Uterus (tissue), 4 donors: ENCODE results near the gene SBNO1. TPM values are rescaled to one million over a fixed set of nuclear protein-coding genes. Genes with fewer than 3 reads are reported as not detected.

Experiments
- DNase-seq, 2 donors: peaks; one replicate each; pipeline ENCODE4 v3.0.0-alpha.2; 2019 to 2020
- H3K27ac ChIP-seq, 2 donors: fragments of 200-600 bp; sonication (generic); 1 replicate in 1 of 2; 2 replicates in 1 of 2; pipeline ENCODE4 v1.5.1; 2016 to 2018
- H3K27me3 ChIP-seq, 2 donors: fragments of 200-600 bp; sonication (generic); one replicate each; pipeline ENCODE4 v1.5.1; 2018 to 2019; ENCODE audit warnings: control low read depth in 1 of 2
- H3K36me3 ChIP-seq, 2 donors: fragments of 200-600 bp; sonication (generic); one replicate each; pipeline ENCODE4 v1.5.1; 2019; ENCODE audit warnings: control low read depth in 1 of 2
- H3K4me1 ChIP-seq, 2 donors: fragments of 200-600 bp; sonication (generic); one replicate each; pipeline ENCODE4 v1.5.1; 2018 to 2019; ENCODE audit warnings: control low read depth in 1 of 2
- H3K4me3 ChIP-seq, 2 donors: fragments of 200-600 bp; sonication (generic); 1 replicate in 1 of 2; 2 replicates in 1 of 2; pipeline ENCODE4 v1.5.1; 2018 to 2019; ENCODE audit warnings: mild to moderate bottlenecking in 1 of 2
- H3K9me3 ChIP-seq, 2 donors: fragments of 200-600 bp; sonication (generic); one replicate each; pipeline ENCODE4 v1.5.1; 2019; ENCODE audit warnings: control low read depth in 1 of 2
- POLR2A ChIP-seq, 2 donors: fragments of 450-650 bp; IDR thresholded peaks; one replicate each; pipeline ENCODE4 v1.6.1; 2016; ENCODE audit warnings: antibody characterized with exemption in 2 of 2, mild to moderate bottlenecking in 1 of 2, moderate library complexity in 1 of 2
- intact Hi-C: fragments of 100-400 bp; cut with DNase I; formaldehyde crosslinking; loops from one replicate; pipeline ENCODE4 v1.15.1; 2023; ENCODE audit warnings: low total_unique reads
- small RNA-seq: library from RNA; depleted of rRNA; stranded (forward); fragments of <200 nt; gene quantifications from one replicate; pipeline ENCODE3, GENCODE V24; 2016
- total RNA-seq, 4 donors: library from RNA; depleted of rRNA in 3 of 4; stranded (reverse); fragments of >200 nt in 3 of 4; gene quantifications; one replicate each; pipeline versions ENCODE4 v1.1.0 to v1.2.4, GENCODE V29; 2014 to 2023
- TF ChIP-seq, protein P1 (sequence below), 4 experiments: fragments of 200-600 bp in 2 of 4; fragments of 450-650 bp in 2 of 4; sonication (generic) in 2 of 4; IDR thresholded peaks; one replicate each; pipeline ENCODE4 v1.5.1; 2016 to 2019; ENCODE audit warnings: antibody characterized with exemption in 4 of 4, mild to moderate bottlenecking in 2 of 4, moderate library complexity in 1 of 4
- donor health status: DM: yes; HTN: yes; CAD: no.

The SBNO1 gene
- total RNA-seq, 4 donors from 2014 or later, result 16.8 to 40.5 (median 33.0) TPM

DNA sequence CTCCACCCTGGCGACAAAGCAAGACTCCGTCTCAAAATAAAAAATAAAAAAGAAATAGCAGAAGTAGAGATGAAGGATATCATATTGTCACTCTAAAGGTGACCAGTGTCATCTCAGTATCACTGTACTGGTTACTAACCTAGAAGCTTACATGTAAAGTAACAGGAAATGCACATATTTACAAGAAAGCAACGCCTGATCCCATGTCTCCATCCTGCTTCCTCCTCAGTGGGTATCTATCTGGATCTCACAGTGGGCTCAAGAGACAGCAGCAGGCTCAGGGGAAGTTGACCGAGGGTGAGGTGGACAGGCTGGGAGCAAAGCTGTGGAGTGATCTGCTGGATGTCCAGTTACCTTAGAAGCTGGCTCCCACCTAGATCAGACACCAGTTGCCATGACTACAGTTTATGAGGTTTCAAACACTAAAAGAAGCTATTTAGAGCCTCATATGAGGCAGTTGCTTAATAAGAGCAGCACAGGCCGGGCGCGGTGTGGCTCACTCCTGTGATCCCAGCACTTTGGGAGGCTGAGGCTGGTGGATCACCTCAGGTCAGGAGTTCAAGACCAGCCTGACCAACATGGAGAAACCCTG, 120.9 kb downstream of the SBNO1 start:
- H3K36me3 ChIP-seq, result no peaks in the 10 kb centered on the region
- H3K27me3 ChIP-seq, result no peaks in the 10 kb centered on the region
- no peak overlapping the region for H3K27ac ChIP-seq
- TF ChIP-seq, protein P1, sequence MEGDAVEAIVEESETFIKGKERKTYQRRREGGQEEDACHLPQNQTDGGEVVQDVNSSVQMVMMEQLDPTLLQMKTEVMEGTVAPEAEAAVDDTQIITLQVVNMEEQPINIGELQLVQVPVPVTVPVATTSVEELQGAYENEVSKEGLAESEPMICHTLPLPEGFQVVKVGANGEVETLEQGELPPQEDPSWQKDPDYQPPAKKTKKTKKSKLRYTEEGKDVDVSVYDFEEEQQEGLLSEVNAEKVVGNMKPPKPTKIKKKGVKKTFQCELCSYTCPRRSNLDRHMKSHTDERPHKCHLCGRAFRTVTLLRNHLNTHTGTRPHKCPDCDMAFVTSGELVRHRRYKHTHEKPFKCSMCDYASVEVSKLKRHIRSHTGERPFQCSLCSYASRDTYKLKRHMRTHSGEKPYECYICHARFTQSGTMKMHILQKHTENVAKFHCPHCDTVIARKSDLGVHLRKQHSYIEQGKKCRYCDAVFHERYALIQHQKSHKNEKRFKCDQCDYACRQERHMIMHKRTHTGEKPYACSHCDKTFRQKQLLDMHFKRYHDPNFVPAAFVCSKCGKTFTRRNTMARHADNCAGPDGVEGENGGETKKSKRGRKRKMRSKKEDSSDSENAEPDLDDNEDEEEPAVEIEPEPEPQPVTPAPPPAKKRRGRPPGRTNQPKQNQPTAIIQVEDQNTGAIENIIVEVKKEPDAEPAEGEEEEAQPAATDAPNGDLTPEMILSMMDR (IDR thresholded peaks at IDR 0.05), result no peak
- no peak for TF ChIP-seq POLR2A (IDR thresholded peaks at IDR 0.05)
- intact Hi-C loops, result no loop called here
- no peak for DNase-seq
- H3K9me3 ChIP-seq, result no peaks in the 10 kb centered on the region
- H3K4me1 ChIP-seq, result peaks cover 0 to 6% of the 10 kb centered on the region in 2 donors
- no peak overlapping the region for H3K4me3 ChIP-seq

DNA sequence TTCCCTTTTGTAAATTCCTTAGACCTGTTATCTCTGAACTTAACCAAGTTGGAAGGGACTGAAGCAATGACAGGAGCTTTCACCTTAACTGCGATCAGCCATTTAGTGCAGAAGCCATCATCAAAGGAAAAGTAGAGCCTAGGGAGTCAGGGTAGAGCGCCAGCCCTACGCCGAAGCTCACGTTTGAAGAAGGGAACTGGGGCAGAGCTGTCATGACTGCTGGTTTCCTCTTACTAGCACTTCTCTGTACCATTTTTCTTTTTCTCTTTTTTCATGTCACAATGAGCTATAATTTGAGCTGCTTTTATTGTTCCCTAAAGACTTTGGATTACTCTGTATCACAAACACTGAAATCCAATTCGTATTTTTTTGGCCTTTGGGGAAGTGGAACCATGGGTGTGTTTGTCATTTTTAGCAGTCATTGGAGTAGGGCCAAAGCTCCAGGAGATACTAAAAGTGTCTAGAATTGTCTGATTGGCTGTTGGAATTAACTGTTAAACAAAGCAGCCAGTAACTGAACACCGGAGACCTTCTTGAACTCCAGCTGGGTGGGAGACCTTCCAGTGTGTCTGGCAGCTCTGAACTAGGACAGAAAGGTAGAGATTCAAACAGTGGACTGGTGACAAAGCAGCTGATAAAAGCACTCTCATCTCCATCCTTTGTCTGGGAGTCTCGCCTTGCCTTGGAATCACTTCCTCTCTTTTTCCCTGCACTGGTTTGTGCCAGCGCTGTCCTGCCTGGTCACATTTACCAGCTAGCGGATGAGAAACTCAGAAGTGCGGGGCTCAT, 122.3 kb downstream of the SBNO1 start:
- Histone ChIP-seq H3K4me1 (peaks cover 0 to 6% of the 10 kb centered on the region in 2 donors), H3K36me3 (no peaks in the 10 kb centered on the region), H3K4me3 (no peak overlapping the region), H3K27me3 (no peaks in the 10 kb centered on the region), H3K27ac (peak overlapping the region; percentile 22 to 52), H3K9me3 (no peaks in the 10 kb centered on the region)
- intact Hi-C loops, result no loop called here
- no peak for DNase-seq
- TF ChIP-seq, protein P1 (IDR thresholded peaks at IDR 0.05), result no peak
- no peak for TF ChIP-seq POLR2A (IDR thresholded peaks at IDR 0.05)

Small RNA genes within 50 kb of the gene (small RNA-seq; reads per million reads assigned to genes)
- gene RF00019, result not detected
- gene RNA5SP375, result not detected

Other genes starting within 250 kb of the SBNO1 start
- gene PITPNM2, start 213.8 kb downstream of the SBNO1 start, total RNA-seq, result 10 to 100 TPM in 1 of 4 donors, 1 to 10 TPM in 2, under 1 TPM in 1; 0.59 to 35.1 (median 4.2) TPM
- gene MPHOSPH9, start 131.7 kb downstream of the SBNO1 start, total RNA-seq, result 100 to 1,000 TPM in 2 of 4 donors, 10 to 100 TPM in 2; 21.3 to 124 (median 75.1) TPM
- 10 to 100 TPM in 2 of 4 donors, 1 to 10 TPM in 1, under 1 TPM in 1; 0.51 to 18.9 (median 8.3) TPM for gene MTRFR, start 131.4 kb downstream of the SBNO1 start, total RNA-seq
- 100 to 1,000 TPM in 2 of 4 donors, 10 to 100 TPM in 2; 54.3 to 120 (median 89.9) TPM for gene CDK2AP1, start 93.0 kb downstream of the SBNO1 start, total RNA-seq
- 10 to 100 TPM; 20.9 to 71.5 (median 42.1) TPM for gene KMT5A, start 19.3 kb upstream of the SBNO1 start, total RNA-seq
- 10 to 100 TPM in 1 of 4 donors, 1 to 10 TPM in 3; 4.0 to 10.1 (median 5.8) TPM for gene RILPL2, start 71.8 kb upstream of the SBNO1 start, total RNA-seq
- 10 to 100 TPM in 3 of 4 donors, under 1 TPM in 1; 0.29 to 41.0 (median 24.3) TPM for gene SNRNP35, start 93.3 kb upstream of the SBNO1 start, total RNA-seq
- 10 to 100 TPM in 2 of 4 donors, 1 to 10 TPM in 2; 2.9 to 32.3 (median 18.4) TPM for gene RILPL1, start 168.9 kb upstream of the SBNO1 start, total RNA-seq
- gene TMED2, start 219.7 kb upstream of the SBNO1 start, total RNA-seq, result 100 to 1,000 TPM in 3 of 4 donors, 10 to 100 TPM in 1; 60.2 to 362 (median 178) TPM
- 10 to 100 TPM in 3 of 4 donors, 1 to 10 TPM in 1; 5.9 to 42.0 (median 23.9) TPM for gene DDX55, start 237.3 kb upstream of the SBNO1 start, total RNA-seq